ENCODE results near the gene SIPA1L3.

SIPA1L3 gene

DNA sequence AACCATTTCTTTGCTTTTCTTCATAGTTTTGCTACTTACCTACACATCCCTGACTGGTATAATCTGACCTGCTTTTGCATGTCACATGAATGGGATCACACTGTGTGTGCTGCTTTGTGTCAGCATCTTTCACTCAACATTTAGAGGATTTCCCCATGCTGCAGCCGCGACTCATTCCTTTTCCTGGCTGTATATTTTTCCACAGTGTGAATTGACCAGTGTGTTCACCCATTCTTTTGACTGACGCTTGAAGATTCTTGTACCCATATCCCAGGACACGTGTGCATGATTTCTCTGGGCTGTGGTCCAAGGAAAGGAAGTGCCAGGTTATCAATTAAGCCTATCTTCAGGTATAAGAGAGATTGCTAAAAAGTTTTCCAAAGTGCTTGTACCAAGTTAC lies 198.6 kb downstream of the SIPA1L3 start:
- TF ChIP-seq TEAD4 (IDR thresholded peaks at IDR 0.05) (no peak), EGR1 (IDR thresholded peaks at IDR 0.05) (no peak), EP300 (IDR thresholded peaks at IDR 0.05; ENCODE audit: borderline replicate concordance) (no peak), TAF1 (IDR thresholded peaks at IDR 0.05; ENCODE audit: low read depth) (no peak), RAD21 (IDR thresholded peaks at IDR 0.05; ENCODE audit: low read depth) (no peak), ZBTB7A (IDR thresholded peaks at IDR 0.05; ENCODE audit: low read depth) (no peak)
- TF ChIP-seq, protein P1, sequence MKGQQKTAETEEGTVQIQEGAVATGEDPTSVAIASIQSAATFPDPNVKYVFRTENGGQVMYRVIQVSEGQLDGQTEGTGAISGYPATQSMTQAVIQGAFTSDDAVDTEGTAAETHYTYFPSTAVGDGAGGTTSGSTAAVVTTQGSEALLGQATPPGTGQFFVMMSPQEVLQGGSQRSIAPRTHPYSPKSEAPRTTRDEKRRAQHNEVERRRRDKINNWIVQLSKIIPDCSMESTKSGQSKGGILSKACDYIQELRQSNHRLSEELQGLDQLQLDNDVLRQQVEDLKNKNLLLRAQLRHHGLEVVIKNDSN (IDR thresholded peaks at IDR 0.05), result no peak
- TF ChIP-seq, protein P2, sequence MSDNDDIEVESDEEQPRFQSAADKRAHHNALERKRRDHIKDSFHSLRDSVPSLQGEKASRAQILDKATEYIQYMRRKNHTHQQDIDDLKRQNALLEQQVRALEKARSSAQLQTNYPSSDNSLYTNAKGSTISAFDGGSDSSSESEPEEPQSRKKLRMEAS (IDR thresholded peaks at IDR 0.05), result no peak

DNA sequence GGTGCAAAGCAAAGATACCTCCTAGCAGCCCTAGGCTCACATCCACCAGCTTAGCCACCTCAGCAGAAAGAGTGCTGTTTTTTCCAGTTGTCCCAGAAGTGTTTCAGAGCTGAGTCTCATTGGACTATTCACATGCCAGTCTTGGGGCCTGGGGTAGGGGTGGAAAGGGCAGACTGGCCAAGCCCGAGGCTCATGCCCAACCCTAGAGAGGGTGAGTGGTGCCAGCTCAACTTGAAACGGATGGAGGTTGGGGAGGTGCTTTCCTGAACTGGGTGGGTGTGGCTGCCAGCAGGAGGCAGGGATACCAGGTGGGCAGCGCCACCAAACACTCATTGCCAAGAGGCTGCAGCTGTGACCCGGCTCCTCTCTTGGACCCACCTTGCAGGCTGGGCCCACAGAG lies 200.1 kb downstream of the SIPA1L3 start:
- no peak for TF ChIP-seq ZBTB7A (IDR thresholded peaks at IDR 0.05; ENCODE audit: low read depth)
- no peak for TF ChIP-seq RAD21 (IDR thresholded peaks at IDR 0.05; ENCODE audit: low read depth)
- no peak for TF ChIP-seq CREB1 (IDR thresholded peaks at IDR 0.05; ENCODE audit: low read depth)
- TF ChIP-seq, protein P2 (IDR thresholded peaks at IDR 0.05), result no peak
- no peak for TF ChIP-seq TAF1 (IDR thresholded peaks at IDR 0.05; ENCODE audit: low read depth)
- TF ChIP-seq CEBPB (IDR thresholded peaks at IDR 0.05), result no peak
- no peak for TF ChIP-seq NFIC (IDR thresholded peaks at IDR 0.05)
- no peak for TF ChIP-seq TEAD4 (IDR thresholded peaks at IDR 0.05)
- TF ChIP-seq, protein P1 (IDR thresholded peaks at IDR 0.05), result no peak
- TF ChIP-seq FOXM1 (IDR thresholded peaks at IDR 0.05; ENCODE audit: borderline replicate concordance, low read depth), result no peak
- TF ChIP-seq, protein P3, sequence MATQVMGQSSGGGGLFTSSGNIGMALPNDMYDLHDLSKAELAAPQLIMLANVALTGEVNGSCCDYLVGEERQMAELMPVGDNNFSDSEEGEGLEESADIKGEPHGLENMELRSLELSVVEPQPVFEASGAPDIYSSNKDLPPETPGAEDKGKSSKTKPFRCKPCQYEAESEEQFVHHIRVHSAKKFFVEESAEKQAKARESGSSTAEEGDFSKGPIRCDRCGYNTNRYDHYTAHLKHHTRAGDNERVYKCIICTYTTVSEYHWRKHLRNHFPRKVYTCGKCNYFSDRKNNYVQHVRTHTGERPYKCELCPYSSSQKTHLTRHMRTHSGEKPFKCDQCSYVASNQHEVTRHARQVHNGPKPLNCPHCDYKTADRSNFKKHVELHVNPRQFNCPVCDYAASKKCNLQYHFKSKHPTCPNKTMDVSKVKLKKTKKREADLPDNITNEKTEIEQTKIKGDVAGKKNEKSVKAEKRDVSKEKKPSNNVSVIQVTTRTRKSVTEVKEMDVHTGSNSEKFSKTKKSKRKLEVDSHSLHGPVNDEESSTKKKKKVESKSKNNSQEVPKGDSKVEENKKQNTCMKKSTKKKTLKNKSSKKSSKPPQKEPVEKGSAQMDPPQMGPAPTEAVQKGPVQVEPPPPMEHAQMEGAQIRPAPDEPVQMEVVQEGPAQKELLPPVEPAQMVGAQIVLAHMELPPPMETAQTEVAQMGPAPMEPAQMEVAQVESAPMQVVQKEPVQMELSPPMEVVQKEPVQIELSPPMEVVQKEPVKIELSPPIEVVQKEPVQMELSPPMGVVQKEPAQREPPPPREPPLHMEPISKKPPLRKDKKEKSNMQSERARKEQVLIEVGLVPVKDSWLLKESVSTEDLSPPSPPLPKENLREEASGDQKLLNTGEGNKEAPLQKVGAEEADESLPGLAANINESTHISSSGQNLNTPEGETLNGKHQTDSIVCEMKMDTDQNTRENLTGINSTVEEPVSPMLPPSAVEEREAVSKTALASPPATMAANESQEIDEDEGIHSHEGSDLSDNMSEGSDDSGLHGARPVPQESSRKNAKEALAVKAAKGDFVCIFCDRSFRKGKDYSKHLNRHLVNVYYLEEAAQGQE (IDR thresholded peaks at IDR 0.05; ENCODE audit: low read depth), result no peak
- TF ChIP-seq EGR1 (IDR thresholded peaks at IDR 0.05), result no peak
- no peak for TF ChIP-seq EP300 (IDR thresholded peaks at IDR 0.05; ENCODE audit: borderline replicate concordance)
- TF ChIP-seq YY1 (IDR thresholded peaks at IDR 0.05; ENCODE audit: low read depth), result no peak
- no peak for TF ChIP-seq TCF12 (IDR thresholded peaks at IDR 0.05; ENCODE audit: low read depth)

DNA sequence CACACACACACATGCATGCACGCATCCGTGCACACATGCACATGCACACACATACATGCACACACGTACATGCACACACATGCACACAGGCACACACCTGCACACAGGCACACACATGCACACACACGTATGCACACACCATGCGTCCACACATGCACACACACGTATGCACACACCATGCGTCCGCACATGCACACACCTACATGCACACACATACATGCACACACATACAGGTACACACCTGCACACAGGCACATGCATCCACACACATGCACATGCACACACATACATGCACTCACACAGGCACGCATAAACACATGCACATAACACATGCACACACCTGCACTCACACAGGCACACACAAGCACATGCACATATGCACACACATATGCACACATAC lies 204.9 kb downstream of the SIPA1L3 start:
- TF ChIP-seq TEAD4 (IDR thresholded peaks at IDR 0.05), result no peak
- no peak for TF ChIP-seq FOXM1 (IDR thresholded peaks at IDR 0.05; ENCODE audit: borderline replicate concordance, low read depth)
- TF ChIP-seq, protein P1 (IDR thresholded peaks at IDR 0.05), result no peak

DNA sequence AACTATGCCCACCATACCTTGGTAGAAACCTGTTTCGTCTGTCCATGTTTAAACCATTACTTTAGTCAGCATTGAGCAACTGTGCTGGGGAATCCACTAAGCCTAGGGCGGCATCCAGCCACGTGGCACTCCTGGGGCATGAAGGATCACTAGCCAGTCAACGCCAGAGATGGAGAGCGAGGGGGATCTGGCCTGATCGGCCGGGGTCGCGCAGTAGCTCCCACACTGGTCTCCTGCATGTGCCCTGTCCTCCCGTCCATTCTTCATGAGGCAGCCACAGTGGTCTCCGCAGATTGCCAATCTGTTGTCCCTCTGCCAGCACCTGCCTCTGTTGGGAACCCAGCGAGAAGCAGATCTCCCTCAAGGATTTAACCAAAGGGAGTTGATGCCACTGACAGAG lies 207.6 kb downstream of the SIPA1L3 start:
- TF ChIP-seq NFIC (IDR thresholded peaks at IDR 0.05) (no peak), EP300 (IDR thresholded peaks at IDR 0.05; ENCODE audit: borderline replicate concordance) (no peak), CREB1 (IDR thresholded peaks at IDR 0.05; ENCODE audit: low read depth) (no peak), RAD21 (IDR thresholded peaks at IDR 0.05; ENCODE audit: low read depth) (no peak), TEAD4 (IDR thresholded peaks at IDR 0.05) (no peak), FOXM1 (IDR thresholded peaks at IDR 0.05; ENCODE audit: borderline replicate concordance, low read depth) (no peak), ZBTB7A (IDR thresholded peaks at IDR 0.05; ENCODE audit: low read depth) (no peak)
- TF ChIP-seq, protein P1 (IDR thresholded peaks at IDR 0.05), result no peak

DNA sequence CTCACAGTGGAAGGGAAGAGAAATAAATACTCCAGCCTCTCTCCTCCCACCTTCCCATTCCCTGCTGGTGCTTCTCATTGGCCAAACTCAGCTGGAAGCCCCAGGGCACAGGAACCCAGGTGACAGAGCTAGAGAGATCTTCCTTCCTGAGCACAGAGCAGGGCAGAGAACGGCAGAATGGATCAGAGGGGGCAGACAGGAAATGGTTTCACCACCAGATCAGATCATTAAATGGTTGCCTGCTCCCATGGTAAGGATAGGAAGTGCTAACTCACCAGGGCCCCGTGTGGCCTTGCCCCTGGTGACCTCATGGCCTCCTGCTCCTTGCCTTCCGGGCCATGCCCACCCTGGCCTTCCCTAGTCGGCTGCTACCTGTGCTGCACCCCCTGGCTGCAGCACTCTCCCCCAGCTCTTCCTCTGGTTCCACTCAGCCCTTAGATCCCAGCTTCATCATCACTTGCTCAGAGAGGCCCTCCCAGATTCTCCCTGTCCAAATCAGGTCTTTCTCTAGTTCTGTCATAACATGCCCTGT lies 208.3 kb downstream of the SIPA1L3 start:
- TF ChIP-seq FOXM1 (IDR thresholded peaks at IDR 0.05; ENCODE audit: borderline replicate concordance, low read depth) (no peak), EP300 (IDR thresholded peaks at IDR 0.05; ENCODE audit: borderline replicate concordance) (no peak), RAD21 (IDR thresholded peaks at IDR 0.05; ENCODE audit: low read depth) (no peak), TCF12 (IDR thresholded peaks at IDR 0.05; ENCODE audit: low read depth) (no peak), NFIC (IDR thresholded peaks at IDR 0.05) (no peak), CREB1 (IDR thresholded peaks at IDR 0.05; ENCODE audit: low read depth) (no peak), ZBTB7A (IDR thresholded peaks at IDR 0.05; ENCODE audit: low read depth) (no peak), TEAD4 (IDR thresholded peaks at IDR 0.05) (no peak), TAF1 (IDR thresholded peaks at IDR 0.05; ENCODE audit: low read depth) (no peak)
- TF ChIP-seq, protein P1 (IDR thresholded peaks at IDR 0.05), result no peak

DNA sequence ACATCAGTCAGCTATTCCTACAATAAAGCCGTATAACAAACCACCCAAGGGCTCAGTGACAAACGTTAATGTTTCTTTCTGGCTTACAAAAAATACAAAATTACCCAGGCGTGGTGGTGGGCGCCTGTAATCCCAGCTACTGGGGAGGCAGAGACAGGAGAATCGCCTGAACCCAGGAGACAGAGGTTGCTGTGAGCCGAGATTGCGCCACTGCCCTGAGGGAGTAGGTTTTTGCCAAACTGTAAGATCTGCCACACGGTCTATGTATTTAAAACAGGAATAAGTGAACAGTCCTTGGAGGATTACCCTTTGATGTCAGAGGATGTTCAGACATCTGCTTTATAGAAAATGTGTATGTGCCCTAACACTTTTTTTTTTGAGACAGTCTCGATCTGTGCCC lies 211.2 kb downstream of the SIPA1L3 start:
- TF ChIP-seq NFIC (IDR thresholded peaks at IDR 0.05) (no peak), ZBTB7A (IDR thresholded peaks at IDR 0.05; ENCODE audit: low read depth) (no peak), EP300 (IDR thresholded peaks at IDR 0.05; ENCODE audit: borderline replicate concordance) (no peak), EGR1 (IDR thresholded peaks at IDR 0.05) (no peak), TCF12 (IDR thresholded peaks at IDR 0.05; ENCODE audit: low read depth) (no peak), TEAD4 (IDR thresholded peaks at IDR 0.05) (no peak), RAD21 (IDR thresholded peaks at IDR 0.05; ENCODE audit: low read depth) (no peak), YY1 (IDR thresholded peaks at IDR 0.05; ENCODE audit: low read depth) (no peak)
- TF ChIP-seq, protein P3 (IDR thresholded peaks at IDR 0.05; ENCODE audit: low read depth), result no peak
- TF ChIP-seq, protein P1 (IDR thresholded peaks at IDR 0.05), result no peak

All from Ishikawa (cell line).